SHP77 (cell line): ENCODE results near the gene COG5.
"Not testable (repeated sequence)": the region's sequence is repeated elsewhere in the genome, so short reads cannot be mapped to it uniquely, and the experiment has no call there.

Experiments
- DNase-seq, 2 experiments: peaks; one replicate each; lab custom pipeline; 2025; lab: John Stamatoyannopoulos, UW

COG5 gene

DNA sequence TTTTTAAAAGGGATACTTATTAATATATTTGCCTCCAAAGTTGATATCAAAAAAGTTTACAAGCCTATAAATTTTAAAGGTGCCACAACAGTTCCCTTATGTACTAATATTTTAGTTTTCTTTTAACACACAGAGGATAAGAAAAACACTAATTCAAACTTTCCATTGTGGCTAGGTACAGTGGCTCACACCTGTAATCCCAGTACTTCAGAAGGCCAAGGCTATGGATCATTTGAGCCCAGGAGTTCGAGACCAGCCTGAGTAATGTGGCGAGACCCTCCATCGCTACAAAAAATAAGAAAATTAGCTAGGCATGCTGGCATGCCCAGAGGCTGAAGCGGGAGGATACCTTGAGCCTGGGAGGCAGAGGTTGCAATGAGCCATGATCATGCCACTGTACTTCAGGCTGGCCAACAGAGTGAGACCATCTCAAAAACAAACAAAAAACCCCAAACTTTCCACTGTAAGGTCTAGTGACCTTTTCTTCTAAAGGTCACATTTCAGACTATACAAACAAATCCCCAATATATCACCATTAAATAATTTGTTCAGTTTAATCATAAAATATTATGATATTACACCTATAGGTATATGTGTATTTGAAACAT, 287.4 kb downstream of the COG5 start:
- DNase-seq: no peak

GRCh38 chr7:107274506-107274905, 289.2 kb downstream of the COG5 start:
- no peak for DNase-seq

- DNase-seq: no peak
Measured at GRCh38 chr7:107269790-107270189, 293.9 kb downstream of the COG5 start.

GRCh38 chr7:107268594-107268993, 295.1 kb downstream of the COG5 start:
- DNase-seq: no peak

DNA sequence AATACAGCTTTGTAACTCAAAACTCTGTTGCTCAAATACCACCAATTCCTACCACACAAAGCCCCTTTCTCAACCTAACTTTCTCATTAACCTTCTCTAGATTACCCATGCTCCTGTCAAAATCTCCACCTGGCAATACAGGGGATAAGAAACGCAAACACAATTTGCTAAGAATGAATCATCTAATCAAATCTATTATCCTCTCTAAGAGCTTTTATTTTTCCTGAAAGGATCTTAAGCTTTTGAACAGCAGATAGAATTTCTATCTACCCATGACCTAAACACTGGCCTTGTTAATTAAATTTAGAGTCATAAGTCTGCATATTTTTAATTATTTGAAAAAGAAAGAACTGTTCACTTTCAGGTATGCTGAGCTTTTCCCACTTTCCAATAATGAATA, 296.6 kb downstream of the COG5 start:
- no peak for DNase-seq

GRCh38 chr7:107264723-107265122, 299.0 kb downstream of the COG5 start:
- no peak for DNase-seq

GRCh38 chr7:107262857-107263256, 300.9 kb downstream of the COG5 start:
- DNase-seq: no peak

GRCh38 chr7:107258737-107259136, 305.0 kb downstream of the COG5 start:
- no peak for DNase-seq

DNA sequence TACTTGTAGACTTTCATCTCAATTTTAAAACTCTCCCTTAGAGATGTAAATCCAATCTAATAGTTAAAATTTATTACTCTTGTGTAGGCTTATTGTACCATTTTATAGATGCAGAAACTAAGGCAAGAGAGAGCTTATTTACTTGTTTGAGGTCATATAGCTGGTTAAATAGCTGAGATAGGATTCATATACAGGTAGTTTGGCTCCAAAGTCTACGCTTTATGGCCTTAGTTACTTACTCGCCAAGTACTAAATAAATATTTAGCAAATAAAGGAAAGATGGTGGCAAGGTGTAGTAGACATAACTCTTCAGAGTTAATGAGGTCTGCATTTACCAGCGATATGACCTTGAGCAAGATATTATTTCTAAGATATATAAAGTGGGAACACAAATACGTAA, 308.1 kb downstream of the COG5 start:
- no peak for DNase-seq

GRCh38 chr7:107254398-107254985, 309.2 kb downstream of the COG5 start:
- DNase-seq: no peak

GRCh38 chr7:107253599-107253998, 310.1 kb downstream of the COG5 start:
- DNase-seq: no peak

DNA sequence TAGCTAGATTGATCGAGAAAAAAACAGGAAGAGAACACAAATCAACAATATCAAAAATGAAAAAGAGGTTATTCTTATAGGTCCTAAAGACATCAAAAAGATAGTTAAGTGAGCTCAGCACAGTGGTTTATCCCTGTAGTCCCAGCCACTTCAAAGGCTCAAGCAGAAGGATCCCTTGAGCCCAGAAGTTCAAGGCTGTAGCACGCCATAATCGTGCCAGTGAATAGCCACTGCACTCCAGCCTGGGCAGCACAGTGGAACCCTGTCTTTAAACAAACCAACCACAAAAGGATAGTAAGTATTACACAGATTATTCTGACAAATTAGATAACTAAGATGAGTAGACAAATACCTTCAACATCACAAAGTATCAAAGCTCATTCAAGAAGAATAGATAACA, 311.8 kb downstream of the COG5 start:
- DNase-seq: no peak

DNA sequence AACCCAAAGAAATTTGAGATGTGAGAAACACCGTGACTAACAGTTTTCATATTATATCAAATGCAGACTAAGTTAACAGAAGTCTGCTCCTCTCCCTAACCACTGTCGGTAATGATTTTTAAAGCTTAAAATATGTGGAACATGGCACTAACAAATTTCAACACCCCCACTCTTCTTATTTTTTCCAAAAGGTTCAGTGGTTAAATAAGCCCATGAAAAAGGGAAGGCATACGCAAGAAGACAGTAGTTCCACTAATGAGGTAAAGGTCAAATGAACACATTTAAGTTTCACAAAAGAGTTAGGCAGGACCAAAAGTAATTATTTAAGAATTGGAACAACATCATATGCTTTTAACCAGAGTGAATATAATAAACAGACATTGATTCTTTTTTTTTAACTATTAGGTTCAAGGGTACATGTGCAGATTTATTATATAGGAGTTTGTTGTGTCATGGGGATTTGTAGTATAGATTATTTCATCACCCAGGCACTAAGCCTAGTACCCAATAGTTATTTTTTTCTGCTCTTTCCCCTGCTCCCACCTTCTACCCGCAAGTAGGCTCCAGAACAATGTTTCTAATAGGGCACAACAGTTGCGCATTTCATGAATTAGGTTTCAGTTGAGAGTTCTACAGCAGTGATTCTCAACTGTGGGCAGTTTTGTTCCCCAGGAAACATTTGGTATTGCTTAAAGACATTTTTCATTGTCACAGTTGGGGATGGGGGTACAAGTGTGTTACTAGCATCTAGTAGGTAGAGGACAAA, 315.0 kb downstream of the COG5 start:
- DNase-seq: no peak

DNA sequence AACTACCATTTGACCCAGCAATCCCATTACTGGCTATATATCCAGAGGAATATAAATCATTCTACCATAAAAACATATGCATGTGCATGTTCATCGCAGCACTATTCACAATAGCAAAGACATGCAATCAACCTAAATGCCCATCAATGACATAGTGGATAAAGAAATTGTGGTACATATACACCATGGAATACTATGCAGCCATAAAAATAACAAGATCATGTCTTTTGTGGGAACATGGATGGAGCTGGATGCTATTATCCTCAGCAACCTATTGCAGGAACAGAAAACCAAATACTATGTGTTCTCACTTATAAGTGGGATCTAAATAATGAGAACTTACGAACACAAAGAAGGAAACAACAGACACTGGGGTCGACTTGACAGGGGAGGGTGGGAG, 316.9 kb downstream of the COG5 start:
- not testable (repeated sequence) for DNase-seq

DNA sequence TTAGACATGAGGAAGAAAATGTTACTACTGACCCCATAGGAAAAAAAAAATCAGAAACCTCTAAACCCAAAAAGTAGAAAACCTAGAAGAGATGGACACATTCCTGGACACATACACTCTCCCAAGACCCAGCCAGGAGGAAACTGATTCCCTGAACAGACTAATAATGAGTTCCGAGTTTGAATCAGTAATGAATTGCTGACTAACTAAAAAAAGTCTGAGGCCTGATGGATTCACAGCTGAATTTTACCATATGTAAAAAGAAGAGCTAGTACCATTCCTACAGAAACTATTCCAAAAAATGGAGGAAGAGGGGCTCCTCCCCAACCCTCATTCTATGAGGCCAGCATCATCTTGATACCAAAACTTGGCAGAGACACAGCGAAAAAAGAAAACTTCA, 319.1 kb downstream of the COG5 start:
- DNase-seq: no peak

- DNase-seq: no peak
Measured at GRCh38 chr7:107242267-107242666, 321.5 kb downstream of the COG5 start.

DNA sequence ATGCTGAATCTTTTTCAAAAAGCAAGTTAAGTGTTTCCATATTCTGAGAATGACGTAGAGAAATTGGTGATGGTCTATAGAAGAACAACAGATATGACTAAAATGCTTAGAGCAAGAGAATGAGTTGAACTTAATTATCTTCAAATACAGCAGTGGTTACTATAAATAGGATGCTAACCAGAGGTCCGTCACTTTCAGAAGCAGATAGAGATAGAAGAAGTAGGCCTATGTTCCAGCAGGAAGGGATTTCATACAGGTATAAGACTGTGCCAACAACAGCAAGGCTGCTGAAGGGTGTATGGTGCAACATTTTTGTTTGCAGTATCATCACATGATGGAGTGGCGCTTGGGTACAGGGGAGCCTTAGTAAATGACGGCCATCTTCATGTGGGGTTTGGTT, 326.3 kb downstream of the COG5 start:
- no peak for DNase-seq

DNA sequence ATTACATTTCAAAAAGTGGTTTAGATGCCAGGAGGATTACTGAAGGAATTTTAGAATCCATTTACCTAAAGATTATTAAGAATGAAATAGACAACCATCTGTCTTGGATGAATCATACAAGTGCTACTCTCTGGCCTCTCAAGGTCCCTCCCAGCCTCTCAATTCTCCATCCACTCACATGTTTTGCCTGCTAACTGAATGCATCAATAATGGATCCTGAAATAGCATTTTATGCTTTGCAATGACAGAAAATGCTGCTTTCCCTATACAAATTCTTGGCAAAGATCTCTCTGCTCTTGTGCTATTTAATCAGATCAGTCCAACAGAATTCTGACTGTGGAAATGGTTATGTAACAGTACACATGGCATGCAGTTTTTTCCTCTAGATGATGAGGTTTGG, 326.9 kb downstream of the COG5 start:
- DNase-seq: no peak

DNA sequence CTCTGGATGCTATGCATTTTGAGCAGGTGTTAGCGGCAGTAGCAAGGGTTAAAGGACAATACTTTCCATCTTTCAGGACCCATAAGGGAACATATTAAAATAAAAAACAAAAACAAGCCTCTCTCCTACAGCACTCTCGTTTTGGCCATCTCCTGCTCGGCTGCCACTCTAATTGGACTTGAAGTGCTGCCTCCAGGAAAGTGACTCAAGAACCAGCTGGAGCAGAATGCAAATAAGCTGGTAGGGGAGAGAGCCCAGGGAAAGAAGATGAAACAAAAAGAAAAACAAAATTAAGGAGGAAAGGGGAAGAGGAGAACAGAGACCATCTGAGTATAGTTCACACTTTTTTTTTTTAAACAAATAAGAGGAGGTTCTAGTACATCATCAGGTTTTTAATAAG, 329.3 kb downstream of the COG5 start:
- no peak for DNase-seq

GRCh38 chr7:107233981-107234380, 329.7 kb downstream of the COG5 start:
- DNase-seq: no peak

DNA sequence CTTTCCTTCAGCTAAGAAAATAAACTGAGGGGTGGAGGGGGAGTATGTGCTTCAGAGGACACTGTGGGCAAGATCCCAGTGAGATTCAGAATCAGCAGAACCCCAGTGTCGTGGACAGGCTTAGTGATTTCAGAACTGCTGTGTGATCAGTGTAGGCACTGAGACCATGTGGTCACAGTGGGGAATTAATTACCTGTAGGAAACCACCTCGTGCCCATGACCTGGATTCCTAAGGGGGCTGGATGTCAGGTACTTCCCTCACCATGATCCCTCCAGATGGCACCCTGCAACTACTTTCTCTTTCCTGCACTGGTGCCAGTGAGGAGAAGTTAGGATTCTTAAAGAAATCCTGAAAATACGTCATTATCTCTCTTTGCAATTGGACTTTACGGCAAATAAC, 330.5 kb downstream of the COG5 start:
- DNase-seq: no peak

DNA sequence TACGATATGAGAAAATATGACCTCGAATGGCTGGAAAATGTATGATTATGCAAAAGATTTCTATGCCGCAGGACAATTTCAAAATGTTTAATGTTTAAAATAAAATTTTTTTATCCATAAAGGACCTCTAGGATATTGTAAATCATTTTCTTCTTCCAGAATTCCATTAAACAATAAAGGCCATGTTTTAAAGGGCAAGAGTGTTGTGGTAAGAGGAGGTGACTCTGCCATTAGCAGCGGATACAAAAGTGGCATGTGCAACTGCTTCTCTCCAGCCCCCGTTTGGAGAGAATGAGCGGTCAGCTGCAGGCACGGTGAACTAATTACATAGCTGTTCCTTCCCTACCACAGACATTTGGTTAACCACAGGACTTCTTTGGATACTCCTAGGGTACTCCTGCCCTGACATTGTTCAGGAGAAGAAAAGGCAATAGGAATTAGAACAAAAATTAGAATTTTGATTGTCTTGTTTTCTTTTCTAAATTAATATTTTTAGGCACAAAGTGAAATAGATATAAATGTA, 331.1 kb downstream of the COG5 start:
- DNase-seq: no peak

DNA sequence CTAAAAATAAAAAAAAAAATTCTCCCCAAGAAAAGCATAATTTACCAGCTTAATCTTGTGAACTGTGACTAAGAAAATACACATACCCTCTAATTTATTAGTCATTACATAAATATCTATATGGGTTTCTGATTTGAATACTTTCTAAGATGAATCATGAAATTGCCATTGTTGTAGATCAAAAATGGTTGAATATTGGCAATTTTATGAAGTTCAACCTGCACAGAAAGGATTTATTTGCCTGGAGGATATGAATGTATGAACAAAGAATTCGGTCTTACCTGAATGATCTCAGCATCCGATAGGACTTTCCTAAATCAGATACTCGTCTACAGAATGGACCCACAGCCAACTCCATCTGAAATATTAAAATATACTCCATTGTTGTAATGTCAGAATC, 333.4 kb downstream of the COG5 start:
- no peak for DNase-seq
